Sigmoid colon (tissue), 4 donors: ENCODE data around the gene ATP11B.
A peak's percentile ranks its signal among the peaks of the same experiment; 100 is the strongest.

ENCODE experiments used
- CTCF ChIP-seq, 4 experiments: fragments of 450-650 bp in 3 of 4; fragments of 200-600 bp in 1 of 4; IDR thresholded peaks; one replicate each; pipeline ENCODE4 v1.5.1; 2016 to 2019; ENCODE audit warnings: antibody characterized with exemption in 4 of 4, mild to moderate bottlenecking in 3 of 4, moderate library complexity in 2 of 4
- POLR2A ChIP-seq, 2 donors: fragments of 450-650 bp; IDR thresholded peaks; one replicate each; pipeline ENCODE4 v1.6.1; 2016; ENCODE audit warnings: antibody characterized with exemption in 2 of 2, mild to moderate bottlenecking in 2 of 2, moderate library complexity in 2 of 2
- POLR2AphosphoS5 ChIP-seq, 4 donors: sonication (generic); formaldehyde crosslinking; IDR thresholded peaks; one replicate each; pipeline ENCODE4 v1.6.1; 2017; ENCODE audit warnings: antibody characterized with exemption in 4 of 4

GRCh38 chr3:182909318-182910040 is 116.2 kb downstream of the ATP11B start:
- TF ChIP-seq CTCF (IDR thresholded peaks at IDR 0.05), result peak in 1 of 4 experiments; percentile 43
- TF ChIP-seq POLR2AphosphoS5 (IDR thresholded peaks at IDR 0.05), result no peak
- TF ChIP-seq POLR2A (IDR thresholded peaks at IDR 0.05), result no peak
